Smooth muscle cell (in vitro differentiated cells): ENCODE data around the gene VRTN. TPM values are rescaled to one million over a fixed set of nuclear protein-coding genes. Genes with fewer than 3 reads are reported as not detected.

ENCODE experiments used
- DNase-seq: peaks from one replicate; lab custom pipeline; 2025; ENCODE audit not compliant: unreplicated experiment; lab: John Stamatoyannopoulos, UW
- H2AFZ ChIP-seq: fragments of 200-600 bp; sonication (generic); 2 replicates; pipeline ENCODE4 v1.6.0; 2016; ENCODE audit warnings: antibody characterized with exemption, low read depth, mild to moderate bottlenecking
- H3F3A ChIP-seq: fragments of 200-600 bp; sonication (generic); 2 replicates; pipeline ENCODE4 v1.6.0; 2017; ENCODE audit warnings: antibody characterized with exemption, low read depth
- H3K27ac ChIP-seq: fragments of 200-600 bp; sonication (generic); 2 replicates; pipeline ENCODE4 v1.5.1; 2016; ENCODE audit warnings: low read depth, mild to moderate bottlenecking
- H3K27me3 ChIP-seq: fragments of 200-600 bp; sonication (generic); 2 replicates; pipeline ENCODE4 v1.6.1; 2016; ENCODE audit warnings: low read depth, mild to moderate bottlenecking
- H3K36me3 ChIP-seq: fragments of 200-600 bp; sonication (generic); 2 replicates; pipeline ENCODE4 v1.5.1; 2016; ENCODE audit warnings: low read depth
- H3K4me1 ChIP-seq: fragments of 200-600 bp; sonication (generic); 2 replicates; pipeline ENCODE4 v1.5.1; 2016; ENCODE audit warnings: low read depth
- H3K4me2 ChIP-seq: fragments of 200-600 bp; sonication (generic); 2 replicates; pipeline ENCODE4 v1.6.0; 2016; ENCODE audit warnings: mild to moderate bottlenecking
- H3K4me3 ChIP-seq: fragments of 200-600 bp; sonication (generic); 2 replicates; pipeline ENCODE4 v1.5.1; 2016; ENCODE audit warnings: mild to moderate bottlenecking
- H3K79me2 ChIP-seq: fragments of 200-600 bp; sonication (generic); 2 replicates; pipeline ENCODE4 v1.6.0; 2016; ENCODE audit warnings: low read depth, mild to moderate bottlenecking
- H3K9ac ChIP-seq: fragments of 200-600 bp; sonication (generic); 2 replicates; pipeline ENCODE4 v1.6.0; 2016; ENCODE audit warnings: low read depth
- H3K9me3 ChIP-seq: fragments of 200-600 bp; sonication (generic); replicated peaks from 2 replicates; pipeline ENCODE4 v1.5.1; 2016; ENCODE audit warnings: low read depth
- H4K20me1 ChIP-seq: fragments of 200-600 bp; sonication (generic); 2 replicates; pipeline ENCODE4 v1.6.0; 2016; ENCODE audit warnings: low read depth
- WGBS: methylation state at CpG from one replicate; pipeline ENCODE4 v1.1.7; 2016; ENCODE audit warnings: low lambda C conversion rate; 5-methylcytosine and 5-hydroxymethylcytosine counted together
- polyA plus RNA-seq: library from polyadenylated mRNA; unstranded; fragments of >200 nt; fragmentation: Nextera tagmentation; extraction: Ambion mirVana; gene quantifications from 2 replicates; pipeline ENCODE4 v1.2.1, GENCODE V29; 2016
- total RNA-seq: library from RNA; depleted of rRNA; stranded (reverse); fragments of >200 nt; gene quantifications from 2 replicates; pipeline ENCODE4 v1.2.3, GENCODE V29; 2014
- TF ChIP-seq, protein P1 (sequence below): fragments of 200-600 bp; sonication (generic); IDR thresholded peaks from 2 replicates; pipeline ENCODE4 v1.5.1; 2017; ENCODE audit warnings: borderline replicate concordance, mild to moderate bottlenecking, antibody characterized with exemption; ENCODE audit not compliant: insufficient read depth, poor library complexity, severe bottlenecking

Gene VRTN
- total and polyA plus RNA-seq, 2 experiments from 2014 or later, result not detected

DNA sequence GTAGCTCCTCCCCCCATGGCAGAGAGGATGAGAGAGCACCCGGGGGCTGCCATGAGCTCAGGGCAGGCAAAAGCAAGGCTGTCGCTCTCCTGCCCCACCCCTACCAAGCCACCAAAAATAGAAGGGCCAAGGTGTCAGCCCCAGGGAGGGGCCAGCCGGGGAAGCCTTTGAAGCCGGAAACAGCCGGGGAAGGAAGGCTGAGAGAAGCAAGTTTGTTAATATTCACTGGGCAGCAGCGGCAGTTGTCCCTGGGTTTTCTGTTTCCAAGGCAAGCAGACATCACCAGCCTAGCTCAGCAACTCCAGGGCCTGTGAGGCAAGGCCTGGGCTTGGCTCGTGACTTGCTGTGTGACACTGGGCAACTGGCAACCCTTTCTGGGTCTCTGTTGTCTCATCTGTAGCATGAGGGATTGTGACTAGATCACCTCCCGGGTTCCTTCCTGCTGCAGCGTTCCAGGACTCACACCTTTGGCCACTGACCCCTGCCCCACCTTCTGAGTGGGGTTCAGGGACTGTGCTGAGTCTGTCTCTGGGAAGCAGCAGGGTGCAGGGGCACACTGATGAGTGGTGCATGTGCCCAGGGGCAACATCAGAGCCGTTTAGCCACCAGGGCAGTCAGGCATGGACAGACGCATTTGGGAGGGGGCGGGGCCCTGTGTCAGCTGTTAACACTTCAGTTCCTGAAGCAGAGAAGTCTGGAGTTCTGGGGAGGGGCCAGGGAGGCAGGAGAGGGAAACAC lies 53.4 kb downstream of the VRTN start:
- TF ChIP-seq, protein P1, sequence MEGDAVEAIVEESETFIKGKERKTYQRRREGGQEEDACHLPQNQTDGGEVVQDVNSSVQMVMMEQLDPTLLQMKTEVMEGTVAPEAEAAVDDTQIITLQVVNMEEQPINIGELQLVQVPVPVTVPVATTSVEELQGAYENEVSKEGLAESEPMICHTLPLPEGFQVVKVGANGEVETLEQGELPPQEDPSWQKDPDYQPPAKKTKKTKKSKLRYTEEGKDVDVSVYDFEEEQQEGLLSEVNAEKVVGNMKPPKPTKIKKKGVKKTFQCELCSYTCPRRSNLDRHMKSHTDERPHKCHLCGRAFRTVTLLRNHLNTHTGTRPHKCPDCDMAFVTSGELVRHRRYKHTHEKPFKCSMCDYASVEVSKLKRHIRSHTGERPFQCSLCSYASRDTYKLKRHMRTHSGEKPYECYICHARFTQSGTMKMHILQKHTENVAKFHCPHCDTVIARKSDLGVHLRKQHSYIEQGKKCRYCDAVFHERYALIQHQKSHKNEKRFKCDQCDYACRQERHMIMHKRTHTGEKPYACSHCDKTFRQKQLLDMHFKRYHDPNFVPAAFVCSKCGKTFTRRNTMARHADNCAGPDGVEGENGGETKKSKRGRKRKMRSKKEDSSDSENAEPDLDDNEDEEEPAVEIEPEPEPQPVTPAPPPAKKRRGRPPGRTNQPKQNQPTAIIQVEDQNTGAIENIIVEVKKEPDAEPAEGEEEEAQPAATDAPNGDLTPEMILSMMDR, result no peak
- H3K4me3 ChIP-seq, result no peak overlapping the region
- H4K20me1 ChIP-seq, result no peaks in the 10 kb centered on the region
- H3K4me2 ChIP-seq, result peak overlapping the region; percentile 52
- no peaks in the 10 kb centered on the region for H3K9me3 ChIP-seq
- no peaks in the 10 kb centered on the region for H3K79me2 ChIP-seq
- 13% methylated on average over 12 of the region's 12 CpGs for WGBS
- H3K27ac ChIP-seq, result no peak overlapping the region
- H3K9ac ChIP-seq, result no peak overlapping the region
- H3K36me3 ChIP-seq, result no peaks in the 10 kb centered on the region
- peaks cover 17% of the 10 kb centered on the region for H3K4me1 ChIP-seq
- H3K27me3 ChIP-seq, result peaks cover 74% of the 10 kb centered on the region
- peak overlapping the region; percentile 82 for H2AFZ ChIP-seq
- H3F3A ChIP-seq, result no peaks in the 10 kb centered on the region
- no peak for DNase-seq

DNA sequence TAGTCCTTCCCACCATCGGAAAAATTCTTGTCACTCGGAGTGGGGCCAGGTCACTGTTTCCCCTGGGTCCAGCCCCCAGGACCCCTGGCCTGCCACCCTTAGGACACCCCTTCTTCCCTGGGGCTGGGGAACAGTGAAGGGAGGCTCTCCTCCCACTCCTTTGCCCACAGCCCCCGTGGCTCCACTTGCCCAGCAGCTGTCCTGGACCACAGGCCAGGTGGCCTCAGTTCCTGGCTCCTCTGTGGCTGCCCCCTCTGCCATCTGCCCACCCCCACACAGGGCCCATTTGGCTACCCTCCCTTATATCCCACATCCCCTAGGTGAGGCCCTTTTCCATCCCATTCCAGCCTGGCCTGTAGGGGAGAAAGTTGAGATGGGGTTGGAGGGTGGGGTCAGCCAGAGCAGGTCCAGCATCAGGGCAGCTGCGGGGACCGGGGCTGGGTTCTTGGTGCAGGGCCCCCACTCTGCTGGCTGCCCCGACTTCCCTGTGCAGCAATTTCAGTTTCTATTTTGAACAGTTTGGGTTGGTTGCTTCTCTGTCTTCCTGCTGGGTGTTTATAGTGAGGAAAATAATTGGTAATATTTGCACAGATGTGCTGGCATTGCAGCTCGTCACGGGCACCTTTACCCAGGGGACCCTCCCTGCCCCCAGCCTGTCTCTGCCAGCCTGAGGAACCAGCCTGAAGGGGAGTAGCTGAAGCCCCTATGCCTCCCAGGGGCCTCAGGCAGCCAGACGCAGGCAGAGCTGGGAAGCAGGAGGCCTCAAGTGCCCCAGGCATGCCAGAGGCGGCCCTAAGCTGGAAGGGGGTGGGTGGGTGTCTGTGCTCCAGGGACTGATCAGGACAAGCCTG lies 54.4 kb downstream of the VRTN start:
- no peaks in the 10 kb centered on the region for H3K36me3 ChIP-seq

DNA sequence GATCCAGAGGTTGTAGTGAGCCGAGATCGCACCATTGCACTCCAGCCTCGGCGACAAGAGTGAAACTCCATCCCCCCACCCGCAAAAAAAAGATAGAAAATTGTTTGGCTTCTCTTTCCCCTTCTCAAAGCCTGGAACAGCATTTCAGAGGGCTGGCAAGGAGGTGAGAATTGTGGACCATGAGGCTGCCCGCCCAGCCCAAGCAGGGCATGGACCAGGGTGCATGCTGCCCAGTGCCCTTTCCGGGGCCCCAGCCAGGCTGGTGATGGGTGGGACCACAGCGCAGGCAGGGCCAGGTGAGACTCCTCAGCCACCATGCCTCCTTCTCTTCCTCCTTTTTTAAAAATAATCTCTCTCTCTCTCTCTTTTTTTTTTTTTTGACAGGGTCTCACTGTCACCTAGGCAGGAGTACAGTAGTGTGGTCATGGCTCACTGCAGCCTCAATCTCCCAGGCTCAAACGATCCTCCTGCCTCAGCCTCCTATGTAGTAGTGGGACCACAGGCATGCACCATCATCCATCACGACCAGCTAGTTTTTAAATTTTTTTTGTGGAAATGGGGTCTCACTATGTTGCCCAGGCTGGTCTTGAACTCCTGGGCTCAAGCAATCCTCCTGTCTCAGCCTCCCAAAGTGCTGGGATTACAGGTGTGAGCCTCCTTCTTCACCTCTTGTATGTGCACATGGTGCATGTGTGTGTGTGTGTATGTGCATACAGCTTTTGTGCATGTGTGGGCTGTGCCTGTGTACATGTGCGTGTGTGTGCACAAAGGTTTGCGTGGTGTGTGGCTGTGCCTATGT lies 55.5 kb downstream of the VRTN start:
- H3K9ac ChIP-seq, result no peak overlapping the region
- 95% methylated on average over 12 of the region's 12 CpGs for WGBS
- TF ChIP-seq, protein P1, result no peak

More for the DNA sequence above, 54.4 kb downstream of the VRTN start:
- 75% methylated on average over 10 of the region's 10 CpGs for WGBS
- TF ChIP-seq, protein P1, result no peak
- Histone ChIP-seq H3F3A (no peaks in the 10 kb centered on the region), H3K27me3 (peaks cover 71% of the 10 kb centered on the region), H3K27ac (no peak overlapping the region), H2AFZ (no peak overlapping the region), H3K4me1 (peaks cover 17% of the 10 kb centered on the region), H3K9ac (no peak overlapping the region), H3K4me3 (no peak overlapping the region), H4K20me1 (no peaks in the 10 kb centered on the region), H3K79me2 (no peaks in the 10 kb centered on the region), H3K9me3 (no peaks in the 10 kb centered on the region), H3K4me2 (peak overlapping the region; percentile 52)
- DNase-seq, result no peak

More for the DNA sequence above, 55.5 kb downstream of the VRTN start:
- H2AFZ ChIP-seq, result no peak overlapping the region
- peaks cover 59% of the 10 kb centered on the region for H3K27me3 ChIP-seq
- DNase-seq, result no peak
- no peaks in the 10 kb centered on the region for H3K9me3 ChIP-seq
- no peaks in the 10 kb centered on the region for H3F3A ChIP-seq
- peaks cover 17% of the 10 kb centered on the region for H3K4me1 ChIP-seq
- no peak overlapping the region for H3K4me2 ChIP-seq
- H3K79me2 ChIP-seq, result no peaks in the 10 kb centered on the region
- no peaks in the 10 kb centered on the region for H3K36me3 ChIP-seq
- no peaks in the 10 kb centered on the region for H4K20me1 ChIP-seq
- no peak overlapping the region for H3K27ac ChIP-seq
- no peak overlapping the region for H3K4me3 ChIP-seq
